ENCODE data around the gene MTMR11.

MTMR11 gene

GRCh38 chr1:149927563-149928400 is 8.9 kb downstream of the MTMR11 start, which contains the start of gene SF3B4:
Gene SF3B4, minus strand, starts transcription at chr1:149927803. Its CDS starts 44 bp downstream, at chr1:149927759.
- peaks cover 28% of the 10 kb centered on the region for H3K4me1 ChIP-seq (ENCODE audit: insufficient read depth, low read length, poor library complexity, severe bottlenecking)
- peak within 1 kb of the TSS; percentile 77 for H2AFZ ChIP-seq (ENCODE audit: low read length)
- H3K4me2 ChIP-seq (ENCODE audit: low read depth, low read length, poor library complexity, severe bottlenecking): peak within 1 kb of the TSS; percentile 95
- peaks cover 29% of the 10 kb centered on the region; the same call in 1 of the 2 replicates for H3K36me3 ChIP-seq (ENCODE audit: insufficient read depth, low read length)
- no peaks in the 10 kb centered on the region for H3K9me3 ChIP-seq (ENCODE audit: insufficient read depth, low read depth, low read length)
- peak within 1 kb of the TSS; percentile 97 for H3K9ac ChIP-seq (ENCODE audit: low read depth, low read length, poor library complexity, severe bottlenecking)
- peaks cover 2% of the 10 kb centered on the region; the same call in 1 of the 2 replicates for H3F3A ChIP-seq (ENCODE audit: low read depth)
- H3K4me3 ChIP-seq (ENCODE audit: low read length, poor library complexity, severe bottlenecking): peak within 1 kb of the TSS; percentile 90
- TF ChIP-seq EZH2phosphoT487 (IDR thresholded peaks at IDR 0.05; ENCODE audit: borderline replicate concordance): no peak
- TF ChIP-seq CTCF (conservative IDR thresholded peaks at IDR 0.05; ENCODE audit: low read length): no peak
- H3K9me2 ChIP-seq (replicated peaks; ENCODE audit: low read depth, low read length): no peaks in the 10 kb centered on the region
- H3K79me2 ChIP-seq (ENCODE audit: insufficient read depth, low read length): peaks cover 43% of the 10 kb centered on the region
- H3K27me3 ChIP-seq (ENCODE audit: insufficient read depth, low read length, poor library complexity, severe bottlenecking): no peaks in the 10 kb centered on the region
- peaks cover 33% of the 10 kb centered on the region for H4K20me1 ChIP-seq (ENCODE audit: insufficient read depth, low read length, poor library complexity, severe bottlenecking)

- Histone ChIP-seq H4K20me1 (ENCODE audit: insufficient read depth, low read length, poor library complexity, severe bottlenecking) (peaks cover 33% of the 10 kb centered on the region), H3K36me3 (ENCODE audit: insufficient read depth, low read length) (peaks cover 34% of the 10 kb centered on the region; the same call in 1 of the 2 replicates), H3F3A (ENCODE audit: low read depth) (peaks cover 2% of the 10 kb centered on the region; the same call in 1 of the 2 replicates), H3K9me2 (replicated peaks; ENCODE audit: low read depth, low read length) (no peaks in the 10 kb centered on the region), H2AFZ (ENCODE audit: low read length) (peak overlapping the region; percentile 77), H3K79me2 (ENCODE audit: insufficient read depth, low read length) (peaks cover 43% of the 10 kb centered on the region), H3K9ac (ENCODE audit: low read depth, low read length, poor library complexity, severe bottlenecking) (peak overlapping the region; percentile 97), H3K4me2 (ENCODE audit: low read depth, low read length, poor library complexity, severe bottlenecking) (peak overlapping the region; percentile 95), H3K27me3 (ENCODE audit: insufficient read depth, low read length, poor library complexity, severe bottlenecking) (no peaks in the 10 kb centered on the region), H3K9me3 (ENCODE audit: insufficient read depth, low read depth, low read length) (no peaks in the 10 kb centered on the region), H3K4me3 (ENCODE audit: low read length, poor library complexity, severe bottlenecking) (peak overlapping the region; percentile 90), H3K4me1 (ENCODE audit: insufficient read depth, low read length, poor library complexity, severe bottlenecking) (peaks cover 28% of the 10 kb centered on the region)
- no peak for TF ChIP-seq EZH2phosphoT487 (IDR thresholded peaks at IDR 0.05; ENCODE audit: borderline replicate concordance)
These were observed 9.6 kb downstream of the MTMR11 start for GRCh38 chr1:149927056-149927562.

- peak overlapping the region; percentile 97 for H3K9ac ChIP-seq (ENCODE audit: low read depth, low read length, poor library complexity, severe bottlenecking)
- peaks cover 33% of the 10 kb centered on the region for H4K20me1 ChIP-seq (ENCODE audit: insufficient read depth, low read length, poor library complexity, severe bottlenecking)
- no peaks in the 10 kb centered on the region for H3K27me3 ChIP-seq (ENCODE audit: insufficient read depth, low read length, poor library complexity, severe bottlenecking)
- no peak overlapping the region for H2AFZ ChIP-seq (ENCODE audit: low read length)
- H3K4me2 ChIP-seq (ENCODE audit: low read depth, low read length, poor library complexity, severe bottlenecking): peak overlapping the region; percentile 95
- peak overlapping the region; percentile 90 for H3K4me3 ChIP-seq (ENCODE audit: low read length, poor library complexity, severe bottlenecking)
- no peaks in the 10 kb centered on the region for H3K9me2 ChIP-seq (replicated peaks; ENCODE audit: low read depth, low read length)
- H3K79me2 ChIP-seq (ENCODE audit: insufficient read depth, low read length): peaks cover 43% of the 10 kb centered on the region
- no peak for TF ChIP-seq CTCF (conservative IDR thresholded peaks at IDR 0.05; ENCODE audit: low read length)
- TF ChIP-seq EZH2phosphoT487 (IDR thresholded peaks at IDR 0.05; ENCODE audit: borderline replicate concordance): no peak
- H3K9me3 ChIP-seq (ENCODE audit: insufficient read depth, low read depth, low read length): no peaks in the 10 kb centered on the region
- peaks cover 28% of the 10 kb centered on the region for H3K4me1 ChIP-seq (ENCODE audit: insufficient read depth, low read length, poor library complexity, severe bottlenecking)
- H3K36me3 ChIP-seq (ENCODE audit: insufficient read depth, low read length): peaks cover 34% of the 10 kb centered on the region; the same call in 1 of the 2 replicates
- H3F3A ChIP-seq (ENCODE audit: low read depth): peaks cover 2% of the 10 kb centered on the region; the same call in 1 of the 2 replicates
These were observed 10.4 kb downstream of the MTMR11 start for GRCh38 chr1:149926296-149926695.
